ENCODE measurements around the gene ZNF397.

DNA sequence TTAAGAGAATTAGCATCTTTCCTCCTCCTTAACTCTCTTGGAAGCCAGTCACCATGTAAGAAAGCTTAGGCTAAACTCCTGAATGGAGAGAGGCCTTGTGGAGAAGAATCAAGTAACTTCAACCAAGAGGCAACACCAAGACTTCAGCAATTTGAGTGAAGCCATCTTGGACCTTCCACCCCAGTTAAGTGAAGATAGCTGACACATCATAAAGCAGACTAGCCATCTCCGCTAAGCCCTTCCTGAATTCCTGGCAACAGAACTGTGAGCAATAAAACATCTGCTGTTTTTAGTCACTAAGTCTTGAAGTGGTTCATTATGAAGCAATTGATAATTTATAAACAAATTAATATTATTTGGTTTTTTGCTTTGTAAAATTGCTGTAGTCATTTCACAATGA lies 1.5 kb upstream of the ZNF397 start:
- TF ChIP-seq, protein P1, sequence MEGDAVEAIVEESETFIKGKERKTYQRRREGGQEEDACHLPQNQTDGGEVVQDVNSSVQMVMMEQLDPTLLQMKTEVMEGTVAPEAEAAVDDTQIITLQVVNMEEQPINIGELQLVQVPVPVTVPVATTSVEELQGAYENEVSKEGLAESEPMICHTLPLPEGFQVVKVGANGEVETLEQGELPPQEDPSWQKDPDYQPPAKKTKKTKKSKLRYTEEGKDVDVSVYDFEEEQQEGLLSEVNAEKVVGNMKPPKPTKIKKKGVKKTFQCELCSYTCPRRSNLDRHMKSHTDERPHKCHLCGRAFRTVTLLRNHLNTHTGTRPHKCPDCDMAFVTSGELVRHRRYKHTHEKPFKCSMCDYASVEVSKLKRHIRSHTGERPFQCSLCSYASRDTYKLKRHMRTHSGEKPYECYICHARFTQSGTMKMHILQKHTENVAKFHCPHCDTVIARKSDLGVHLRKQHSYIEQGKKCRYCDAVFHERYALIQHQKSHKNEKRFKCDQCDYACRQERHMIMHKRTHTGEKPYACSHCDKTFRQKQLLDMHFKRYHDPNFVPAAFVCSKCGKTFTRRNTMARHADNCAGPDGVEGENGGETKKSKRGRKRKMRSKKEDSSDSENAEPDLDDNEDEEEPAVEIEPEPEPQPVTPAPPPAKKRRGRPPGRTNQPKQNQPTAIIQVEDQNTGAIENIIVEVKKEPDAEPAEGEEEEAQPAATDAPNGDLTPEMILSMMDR (IDR thresholded peaks at IDR 0.05), result no peak
- TF ChIP-seq POLR2A (IDR thresholded peaks at IDR 0.05), result no peak
